Endodermal cell (in vitro differentiated cells): ENCODE measurements around the gene VIM. TPM values are rescaled to one million over a fixed set of nuclear protein-coding genes. Genes with fewer than 3 reads are reported as not detected.

Source experiments
- DNase-seq: peaks from one replicate; pipeline ENCODE4 v3.0.0-alpha.2; 2017
- H3K27ac ChIP-seq: 2 replicates; pipeline ENCODE4 v1.5.1; 2013; ENCODE audit warnings: mild to moderate bottlenecking, low read depth, low read length, moderate library complexity
- H3K27me3 ChIP-seq: 2 replicates; pipeline ENCODE4 v1.6.1; 2013; ENCODE audit warnings: mild to moderate bottlenecking, low read length, moderate library complexity; ENCODE audit not compliant: insufficient read depth, control insufficient read depth, poor library complexity, severe bottlenecking
- H3K36me3 ChIP-seq: 2 replicates; pipeline ENCODE4 v1.7.0; 2013; ENCODE audit warnings: mild to moderate bottlenecking, low read length, moderate library complexity; ENCODE audit not compliant: control insufficient read depth, insufficient read depth
- H3K4me1 ChIP-seq: one replicate; pipeline ENCODE4 v1.7.0; 2013; ENCODE audit warnings: low read length; ENCODE audit not compliant: control insufficient read depth, insufficient read depth
- H3K4me3 ChIP-seq: 2 replicates; pipeline ENCODE4 v1.5.1; 2013; ENCODE audit warnings: mild to moderate bottlenecking, low read length, moderate library complexity
- H3K9ac ChIP-seq: 2 replicates; pipeline ENCODE4 v1.6.1; 2013; ENCODE audit warnings: mild to moderate bottlenecking, low read length, moderate library complexity; ENCODE audit not compliant: poor library complexity, severe bottlenecking; ENCODE audit errors: extremely low read depth
- H3K9me3 ChIP-seq: 2 replicates; pipeline ENCODE4 v1.6.1; 2013; ENCODE audit warnings: mild to moderate bottlenecking, low read length, moderate library complexity; ENCODE audit not compliant: control insufficient read depth
- H3K27ac Mint-ChIP-seq: 2 replicates; pipeline ENCODE4 v1.8.0; 2020; ENCODE audit warnings: mixed read lengths
- H3K27me3 Mint-ChIP-seq: 2 replicates; pipeline ENCODE4 v1.8.0; 2021; ENCODE audit warnings: mild to moderate bottlenecking, mixed read lengths; ENCODE audit not compliant: insufficient read depth
- H3K36me3 Mint-ChIP-seq: 2 replicates; pipeline ENCODE4 v1.8.0; 2020; ENCODE audit warnings: low read depth, mixed read lengths
- H3K4me1 Mint-ChIP-seq: 2 replicates; pipeline ENCODE4 v1.8.0; 2020; ENCODE audit warnings: mixed read lengths
- H3K4me3 Mint-ChIP-seq: 2 replicates; pipeline ENCODE4 v1.8.0; 2020; ENCODE audit warnings: mild to moderate bottlenecking, moderate library complexity, mixed read lengths
- H3K9me3 Mint-ChIP-seq: 2 replicates; pipeline ENCODE4 v1.8.0; 2020; ENCODE audit warnings: mild to moderate bottlenecking, mixed read lengths
- WGBS, 2 experiments: methylation state at CpG; one replicate each; pipeline versions ENCODE4 v1.1.5 to v1.1.7; 2013; ENCODE audit warnings: missing lambda C conversion rate in 2 of 2, mixed read lengths in 1 of 2; ENCODE audit not compliant: insufficient coverage in 1 of 2, insufficient read length in 1 of 2; 5-methylcytosine and 5-hydroxymethylcytosine counted together
- total RNA-seq, 2 donors: library from RNA; stranded (reverse); fragmentation: NEBNext Ultra II Directional in 1 of 2; extraction: Animal tissue kit (Norgen Biotek cat#: 25700) in 1 of 2; gene quantifications; 2 replicates in 1 of 2; 3 replicates in 1 of 2; pipeline ENCODE4 v1.2.1, GENCODE V29; 2021
- TF ChIP-seq, protein P1 (sequence below): fragments of 200-600 bp; sonication (generic); conservative IDR thresholded peaks from 2 replicates; pipeline ENCODE4 v1.5.0; 2021; ENCODE audit warnings: antibody characterized with exemption, mild to moderate bottlenecking

VIM gene
- total RNA-seq, 2 donors from 2014 or later, result 84.3 to 155 TPM

DNA sequence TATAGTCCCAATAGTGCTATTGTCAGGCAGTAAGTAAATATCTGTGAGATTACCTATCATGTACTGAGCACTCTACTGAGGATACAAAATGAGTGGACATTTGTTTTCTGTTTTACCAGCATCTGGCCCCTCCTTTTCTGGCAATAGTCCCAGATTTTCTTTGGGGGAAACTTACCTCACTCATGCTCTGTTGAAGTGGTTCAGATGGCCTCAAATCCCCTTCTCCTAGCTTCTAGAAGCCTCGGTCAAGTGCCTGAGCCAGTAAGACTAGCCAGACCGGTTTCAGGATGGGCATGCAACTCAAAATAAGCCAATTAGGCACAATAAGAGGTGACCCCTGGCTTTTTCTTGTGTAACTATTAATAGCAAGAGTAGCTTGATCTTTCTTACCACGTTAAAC is 46.3 kb upstream of the VIM start:
- H3K27ac ChIP-seq, result no peak overlapping the region
- H3K27me3 ChIP-seq, result no peaks in the 10 kb centered on the region
- Mint-ChIP-seq H3K4me1 (peaks cover 5% of the 10 kb centered on the region), H3K27me3 (no peaks in the 10 kb centered on the region), H3K4me3 (no peak overlapping the region), H3K27ac (no peak overlapping the region), H3K9me3 (no peaks in the 10 kb centered on the region), H3K36me3 (no peaks in the 10 kb centered on the region)
- no peak for DNase-seq
- no peaks in the 10 kb centered on the region for H3K9me3 ChIP-seq
- 94 to 100% methylated on average over 3 of the region's 3 CpGs for WGBS, 2 experiments
- H3K4me3 ChIP-seq, result no peak overlapping the region
- TF ChIP-seq, protein P1, sequence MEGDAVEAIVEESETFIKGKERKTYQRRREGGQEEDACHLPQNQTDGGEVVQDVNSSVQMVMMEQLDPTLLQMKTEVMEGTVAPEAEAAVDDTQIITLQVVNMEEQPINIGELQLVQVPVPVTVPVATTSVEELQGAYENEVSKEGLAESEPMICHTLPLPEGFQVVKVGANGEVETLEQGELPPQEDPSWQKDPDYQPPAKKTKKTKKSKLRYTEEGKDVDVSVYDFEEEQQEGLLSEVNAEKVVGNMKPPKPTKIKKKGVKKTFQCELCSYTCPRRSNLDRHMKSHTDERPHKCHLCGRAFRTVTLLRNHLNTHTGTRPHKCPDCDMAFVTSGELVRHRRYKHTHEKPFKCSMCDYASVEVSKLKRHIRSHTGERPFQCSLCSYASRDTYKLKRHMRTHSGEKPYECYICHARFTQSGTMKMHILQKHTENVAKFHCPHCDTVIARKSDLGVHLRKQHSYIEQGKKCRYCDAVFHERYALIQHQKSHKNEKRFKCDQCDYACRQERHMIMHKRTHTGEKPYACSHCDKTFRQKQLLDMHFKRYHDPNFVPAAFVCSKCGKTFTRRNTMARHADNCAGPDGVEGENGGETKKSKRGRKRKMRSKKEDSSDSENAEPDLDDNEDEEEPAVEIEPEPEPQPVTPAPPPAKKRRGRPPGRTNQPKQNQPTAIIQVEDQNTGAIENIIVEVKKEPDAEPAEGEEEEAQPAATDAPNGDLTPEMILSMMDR, result no peak
- no peak overlapping the region for H3K9ac ChIP-seq
- H3K36me3 ChIP-seq, result no peaks in the 10 kb centered on the region
- no peaks in the 10 kb centered on the region for H3K4me1 ChIP-seq

DNA sequence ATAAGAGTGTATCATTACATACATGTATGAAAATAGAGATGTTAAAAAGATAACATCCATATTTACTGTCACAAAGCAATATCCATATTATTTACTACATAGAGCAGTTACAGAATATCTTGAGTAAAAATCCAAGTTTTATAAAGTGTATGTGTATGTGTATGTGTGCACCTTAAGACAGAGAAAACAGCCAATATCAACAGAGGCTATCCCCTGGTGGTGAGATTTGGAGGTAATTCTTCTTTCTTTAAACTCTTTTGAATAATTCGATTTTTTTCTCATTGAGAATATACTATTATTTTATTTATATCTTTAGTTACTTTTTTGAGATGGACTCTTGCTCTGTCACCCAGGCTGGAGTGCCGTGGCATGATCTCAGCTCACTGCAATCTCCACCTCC is 44.9 kb upstream of the VIM start:
- no peak overlapping the region for H3K27ac Mint-ChIP-seq
- H3K9ac ChIP-seq, result no peak overlapping the region
- H3K9me3 ChIP-seq, result no peaks in the 10 kb centered on the region
- H3K27me3 ChIP-seq, result no peaks in the 10 kb centered on the region
- H3K27me3 Mint-ChIP-seq, result no peaks in the 10 kb centered on the region
- H3K9me3 Mint-ChIP-seq, result no peaks in the 10 kb centered on the region
- H3K4me3 Mint-ChIP-seq, result no peak overlapping the region
- peaks cover 5% of the 10 kb centered on the region for H3K4me1 Mint-ChIP-seq
- no peak overlapping the region for H3K27ac ChIP-seq
- H3K4me3 ChIP-seq, result no peak overlapping the region
- no peaks in the 10 kb centered on the region for H3K4me1 ChIP-seq
- no peaks in the 10 kb centered on the region for H3K36me3 Mint-ChIP-seq
- TF ChIP-seq, protein P1, result peak; percentile 67
- WGBS, 2 experiments, result 93 to 100% methylated on average over 1 of the region's 2 CpGs
- no peaks in the 10 kb centered on the region for H3K36me3 ChIP-seq
- DNase-seq, result no peak

DNA sequence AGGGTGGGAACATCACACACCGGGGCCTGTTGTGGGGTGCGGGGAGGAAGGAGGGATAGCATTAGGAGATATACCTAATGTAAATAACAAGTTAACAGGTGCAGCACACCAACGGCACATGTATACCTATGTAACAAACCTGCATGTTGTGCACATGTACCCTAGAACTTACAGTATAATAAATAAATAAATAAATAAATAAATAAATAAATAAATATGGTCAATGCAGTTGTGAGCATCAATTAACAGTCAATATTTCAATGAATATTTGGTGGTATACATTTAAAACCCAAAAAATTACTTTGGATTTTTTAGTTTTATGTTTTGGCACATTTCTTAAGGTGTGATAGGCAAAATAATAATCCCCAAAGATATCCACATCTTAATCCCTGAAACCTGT is 42.2 kb upstream of the VIM start:
- Mint-ChIP-seq H3K27me3 (no peaks in the 10 kb centered on the region), H3K27ac (no peak overlapping the region), H3K4me1 (peaks cover 8% of the 10 kb centered on the region), H3K9me3 (no peaks in the 10 kb centered on the region), H3K4me3 (no peak overlapping the region), H3K36me3 (no peaks in the 10 kb centered on the region)
- H3K36me3 ChIP-seq, result no peaks in the 10 kb centered on the region
- no peak overlapping the region for H3K4me3 ChIP-seq
- no peaks in the 10 kb centered on the region for H3K27me3 ChIP-seq
- H3K4me1 ChIP-seq, result no peaks in the 10 kb centered on the region
- H3K9ac ChIP-seq, result no peak overlapping the region
- DNase-seq, result no peak
- TF ChIP-seq, protein P1, result no peak
- WGBS, 2 experiments, result 100% methylated on average over 2 of the region's 3 CpGs; no CpG with 5 or more reads in 1 of the 2 experiments
- no peak overlapping the region for H3K27ac ChIP-seq
- no peaks in the 10 kb centered on the region for H3K9me3 ChIP-seq
